Endothelial cell of umbilical vein (primary cell): ENCODE data around the gene ADAM8.
"Not testable (repeated sequence)": the region's sequence is repeated elsewhere in the genome, so short reads cannot be mapped to it uniquely, and the experiment has no call there.

Experiments used
- EZH2 ChIP-seq: IDR thresholded peaks from 2 replicates; pipeline ENCODE4 v1.6.1; 2012; ENCODE audit warnings: borderline replicate concordance, low read depth, mild to moderate bottlenecking, moderate library complexity, low read length, inconsistent platforms; ENCODE audit not compliant: severe bottlenecking
- FOS ChIP-seq: IDR thresholded peaks from 2 replicates; pipeline ENCODE4 v1.6.1; 2011; ENCODE audit warnings: mild to moderate bottlenecking, low read length, moderate library complexity, borderline replicate concordance; ENCODE audit not compliant: insufficient read depth
- GATA2 ChIP-seq: IDR thresholded peaks from 2 replicates; pipeline ENCODE4 v1.7.0; 2011; ENCODE audit warnings: low read depth, mild to moderate bottlenecking, moderate library complexity, mixed read lengths, low read length; ENCODE audit not compliant: insufficient read length, insufficient read depth
- JUN ChIP-seq: IDR thresholded peaks from 2 replicates; pipeline ENCODE4 v1.6.1; 2011; ENCODE audit warnings: borderline replicate concordance, low read depth; ENCODE audit not compliant: insufficient read length, insufficient read depth
- POLR2A ChIP-seq: IDR thresholded peaks from 2 replicates; pipeline ENCODE4 v1.6.1; 2012; ENCODE audit warnings: low read depth, mild to moderate bottlenecking, control low read depth, low read length
- POLR2AphosphoS5 ChIP-seq: IDR thresholded peaks from 2 replicates; pipeline ENCODE4 v1.6.1; 2012; ENCODE audit warnings: low read depth, mild to moderate bottlenecking, control low read depth, low read length, moderate library complexity; ENCODE audit not compliant: insufficient read depth
- TF ChIP-seq, protein P1 (sequence below), 2 donors: IDR thresholded peaks; 1 replicate in 1 of 2; 2 replicates in 1 of 2; pipeline ENCODE4 v1.5.1; 2011; ENCODE audit warnings: low read length in 2 of 2, mild to moderate bottlenecking in 2 of 2, moderate library complexity in 2 of 2, control low read depth in 1 of 2, inconsistent platforms in 1 of 2, low read depth in 1 of 2; ENCODE audit not compliant: insufficient read depth in 1 of 2; ENCODE audit errors: extremely low read depth in 1 of 2
- TF ChIP-seq, protein P2 (sequence below): IDR thresholded peaks from 2 replicates; pipeline ENCODE4 v1.6.1; 2011; ENCODE audit not compliant: insufficient read depth, insufficient read length

DNA sequence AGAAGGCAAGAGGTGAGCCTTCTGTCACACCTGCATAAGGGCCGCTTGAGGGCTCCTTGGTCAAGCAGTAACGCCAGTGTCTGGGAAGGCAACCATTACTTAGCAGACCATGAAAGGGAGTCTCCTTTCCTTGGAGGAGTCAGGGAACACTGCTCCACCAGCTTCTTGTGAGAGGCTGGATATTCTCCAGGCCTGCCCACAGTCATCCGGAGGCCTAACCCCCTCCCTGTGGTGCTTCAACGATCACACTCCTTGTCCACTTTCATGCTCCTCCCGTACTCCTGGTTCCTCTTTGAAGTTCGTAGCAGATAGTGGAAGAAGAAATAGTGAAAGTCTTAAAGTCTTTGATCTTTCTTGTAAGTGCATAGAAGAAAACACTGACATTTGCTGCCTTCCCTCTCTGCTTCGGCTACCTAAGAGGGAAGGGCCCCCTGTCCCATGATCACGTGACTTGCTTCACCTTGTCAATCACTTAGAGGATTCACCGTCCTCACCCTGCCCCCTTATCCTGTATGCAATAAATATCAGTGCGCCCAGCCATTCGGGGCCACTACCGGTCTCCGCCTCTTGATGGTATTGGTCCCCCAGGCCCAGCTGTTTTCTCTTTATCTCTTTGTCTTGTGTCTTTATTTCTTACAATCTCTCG is 45.5 kb upstream of the ADAM8 start:
- TF ChIP-seq, protein P1, sequence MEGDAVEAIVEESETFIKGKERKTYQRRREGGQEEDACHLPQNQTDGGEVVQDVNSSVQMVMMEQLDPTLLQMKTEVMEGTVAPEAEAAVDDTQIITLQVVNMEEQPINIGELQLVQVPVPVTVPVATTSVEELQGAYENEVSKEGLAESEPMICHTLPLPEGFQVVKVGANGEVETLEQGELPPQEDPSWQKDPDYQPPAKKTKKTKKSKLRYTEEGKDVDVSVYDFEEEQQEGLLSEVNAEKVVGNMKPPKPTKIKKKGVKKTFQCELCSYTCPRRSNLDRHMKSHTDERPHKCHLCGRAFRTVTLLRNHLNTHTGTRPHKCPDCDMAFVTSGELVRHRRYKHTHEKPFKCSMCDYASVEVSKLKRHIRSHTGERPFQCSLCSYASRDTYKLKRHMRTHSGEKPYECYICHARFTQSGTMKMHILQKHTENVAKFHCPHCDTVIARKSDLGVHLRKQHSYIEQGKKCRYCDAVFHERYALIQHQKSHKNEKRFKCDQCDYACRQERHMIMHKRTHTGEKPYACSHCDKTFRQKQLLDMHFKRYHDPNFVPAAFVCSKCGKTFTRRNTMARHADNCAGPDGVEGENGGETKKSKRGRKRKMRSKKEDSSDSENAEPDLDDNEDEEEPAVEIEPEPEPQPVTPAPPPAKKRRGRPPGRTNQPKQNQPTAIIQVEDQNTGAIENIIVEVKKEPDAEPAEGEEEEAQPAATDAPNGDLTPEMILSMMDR (IDR thresholded peaks at IDR 0.05; ENCODE audit: extremely low read depth in 1 of 2, insufficient read depth in 1 of 2, low read depth in 1 of 2, low read length in 2 of 2) = not testable (repeated sequence)
- TF ChIP-seq POLR2AphosphoS5, EZH2, GATA2, POLR2A, JUN, FOS: not testable (repeated sequence)
- TF ChIP-seq, protein P2, sequence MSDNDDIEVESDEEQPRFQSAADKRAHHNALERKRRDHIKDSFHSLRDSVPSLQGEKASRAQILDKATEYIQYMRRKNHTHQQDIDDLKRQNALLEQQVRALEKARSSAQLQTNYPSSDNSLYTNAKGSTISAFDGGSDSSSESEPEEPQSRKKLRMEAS = not testable (repeated sequence)
